NOMO-1 treated with dmso at 0.1 percent for 144 hours (cell line): ENCODE data around the gene S100A9.
"Not testable (repeated sequence)": the region's sequence is repeated elsewhere in the genome, so short reads cannot be mapped to it uniquely, and the experiment has no call there.

Source experiments
- DNase-seq: peaks from one replicate; lab custom pipeline; 2025; ENCODE audit not compliant: unreplicated experiment; lab: John Stamatoyannopoulos, UW

S100A9 gene

DNA sequence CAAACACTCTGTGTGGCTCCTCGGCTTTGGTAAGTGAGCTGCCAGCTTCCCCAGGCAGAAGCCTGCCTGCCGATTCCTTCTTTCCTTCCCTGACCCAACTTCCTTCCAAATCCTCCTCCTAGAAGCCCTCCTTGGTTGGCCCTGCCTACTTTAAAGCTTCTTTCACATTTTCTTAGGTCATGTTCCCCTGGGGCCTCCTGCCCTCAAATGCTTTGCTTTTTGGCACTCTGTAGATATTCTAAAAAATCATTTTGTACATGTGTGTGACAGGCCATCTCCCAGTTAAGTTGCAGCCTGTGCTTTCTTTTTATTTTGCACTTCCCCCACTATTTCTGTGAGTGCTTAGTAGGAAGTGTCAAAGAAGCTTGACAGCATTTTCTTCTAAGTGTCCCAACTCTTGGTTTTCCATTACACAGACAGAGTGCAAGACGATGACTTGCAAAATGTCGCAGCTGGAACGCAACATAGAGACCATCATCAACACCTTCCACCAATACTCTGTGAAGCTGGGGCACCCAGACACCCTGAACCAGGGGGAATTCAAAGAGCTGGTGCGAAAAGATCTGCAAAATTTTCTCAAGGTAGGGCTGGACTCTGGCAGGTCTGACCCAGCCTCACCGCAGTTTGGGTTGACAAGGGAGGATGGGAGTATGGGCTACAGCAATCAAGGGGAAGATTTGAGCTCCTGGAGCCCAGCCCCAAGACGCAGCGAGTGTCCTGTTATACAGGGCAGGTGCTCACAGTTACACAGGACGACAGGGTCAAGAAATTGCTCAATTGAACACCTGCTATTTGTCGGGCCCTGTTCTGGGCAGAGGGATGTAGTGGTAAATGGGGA, at the start of gene S100A9:
Gene S100A9, plus strand, starts transcription at position 2 of the 838 bp plus-strand sequence. Its CDS starts 430 bp downstream, at position 432.
- DNase-seq: no peak

- DNase-seq: no peak
Observed at GRCh38 chr1:153308540-153308939, 49.1 kb upstream of the S100A9 start.

- no peak for DNase-seq
Observed at GRCh38 chr1:153309441-153309840, 48.2 kb upstream of the S100A9 start.

DNA sequence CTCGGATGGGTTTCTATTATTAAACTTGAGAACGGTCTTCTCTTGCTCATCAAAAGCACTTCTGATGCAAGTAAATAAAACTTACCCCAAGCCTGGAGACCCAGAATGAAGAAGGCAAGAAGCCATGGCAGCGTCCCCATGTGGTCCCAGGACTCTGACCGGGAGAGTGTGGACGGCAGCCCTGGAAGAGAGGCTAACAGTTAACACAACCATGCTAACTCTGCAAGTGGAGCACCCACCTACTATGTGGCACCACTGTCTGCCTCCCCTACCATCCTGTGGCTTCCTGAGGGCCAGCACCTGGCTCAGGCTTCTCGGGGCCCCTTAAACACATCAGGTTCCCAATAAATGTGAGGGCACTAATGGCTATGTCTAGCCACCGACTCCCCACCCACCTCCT, 47.1 kb upstream of the S100A9 start:
- no peak for DNase-seq

DNA sequence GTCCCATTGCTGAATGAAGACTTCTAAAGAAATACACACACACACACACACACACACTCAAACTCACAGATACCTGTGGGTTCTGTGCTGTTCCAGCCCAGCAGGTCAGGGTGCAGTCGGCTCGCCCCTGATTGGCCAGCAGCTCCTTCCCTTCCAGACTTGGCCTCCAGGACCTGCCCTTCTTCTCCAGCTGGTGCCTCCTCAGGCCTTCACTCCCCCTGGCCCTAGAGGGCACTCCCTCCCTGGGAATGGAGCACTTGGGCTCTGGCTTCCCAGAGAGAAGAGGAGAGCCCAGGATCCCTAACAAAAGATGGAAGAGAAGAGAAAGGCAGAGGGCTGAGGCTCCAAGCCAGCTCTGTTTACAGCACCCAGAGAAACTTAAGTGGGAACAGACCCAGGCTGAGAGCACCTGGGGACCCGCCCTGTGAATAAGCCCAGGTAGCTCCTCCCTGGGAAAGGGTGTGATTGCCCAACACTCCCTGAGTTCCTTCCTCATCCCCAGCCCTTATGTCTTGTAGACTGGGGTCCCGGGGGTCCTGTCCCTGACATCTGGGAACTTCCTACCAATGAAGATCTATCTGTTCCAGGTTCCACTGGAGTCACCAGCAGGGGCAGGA, 45.0 kb upstream of the S100A9 start, which contains the start of gene PGLYRP3:
Gene PGLYRP3, minus strand, starts transcription at position 383 of the 617 bp plus-strand sequence. CDS start 2,287 bp downstream, outside the sequence.
- DNase-seq: no peak

DNA sequence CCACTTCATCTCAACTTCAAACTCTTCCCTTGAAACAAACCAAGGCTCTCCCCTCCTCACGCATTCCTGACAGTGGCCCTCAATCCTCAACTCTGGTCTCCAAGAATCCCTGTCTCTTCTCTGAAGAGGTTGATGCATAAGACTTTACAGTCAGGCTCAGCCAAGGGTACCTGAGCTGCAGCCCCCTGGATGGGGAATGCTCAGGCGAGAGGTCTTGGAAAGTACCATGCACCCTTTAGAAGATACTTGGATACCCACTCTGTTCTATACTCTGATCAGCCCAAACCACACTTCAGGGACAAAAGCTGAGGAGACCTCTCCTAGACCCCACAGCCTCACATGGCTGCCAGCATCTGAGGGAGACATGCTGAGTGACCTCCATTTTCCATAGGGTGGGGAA, 44.4 kb upstream of the S100A9 start:
- no peak for DNase-seq

DNA sequence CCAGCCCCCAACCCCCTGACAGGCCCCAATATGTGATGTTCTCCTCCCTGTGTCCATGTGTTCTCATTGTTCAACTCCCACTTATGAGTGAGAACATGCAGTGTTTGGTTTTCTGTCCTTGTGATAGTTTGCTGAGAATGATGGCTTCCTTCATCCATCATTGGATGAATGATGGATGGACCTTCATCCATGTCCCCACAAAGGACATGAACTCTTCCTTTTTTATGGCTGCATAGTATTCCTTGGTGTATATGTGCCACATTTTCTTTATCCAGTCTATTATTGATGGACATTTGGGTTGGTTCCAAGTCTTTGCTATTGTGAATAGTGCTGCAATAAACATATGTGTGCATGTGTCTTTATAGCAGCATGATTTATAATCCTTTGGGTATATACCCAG, 43.3 kb upstream of the S100A9 start:
- DNase-seq: not testable (repeated sequence)

DNA sequence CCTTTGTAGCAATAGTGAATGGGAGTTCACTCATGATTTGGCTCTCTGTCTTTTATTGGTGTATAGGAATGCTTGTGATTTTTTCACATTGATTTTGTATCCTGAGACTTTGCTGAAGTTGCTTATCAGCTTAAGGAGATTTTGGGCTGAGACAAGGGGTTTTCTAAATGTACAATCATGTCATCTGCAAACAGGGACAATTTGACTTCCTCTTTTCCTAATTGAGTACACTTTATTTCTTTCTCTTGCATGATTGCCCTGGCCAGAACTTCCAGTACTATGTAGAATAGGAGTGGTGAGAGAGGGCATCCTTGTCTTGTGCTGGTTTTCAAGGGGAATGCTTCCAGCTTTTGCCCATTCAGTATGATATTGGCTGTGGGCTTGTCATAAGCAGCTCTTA, 41.6 kb upstream of the S100A9 start:
- DNase-seq: not testable (repeated sequence)

- DNase-seq: not testable (repeated sequence)
Observed at GRCh38 chr1:153318145-153318544, 39.5 kb upstream of the S100A9 start.

GRCh38 chr1:153322568-153322967, 35.1 kb upstream of the S100A9 start:
- DNase-seq: no peak

GRCh38 chr1:153324912-153325311, 32.7 kb upstream of the S100A9 start:
- DNase-seq: no peak

DNA sequence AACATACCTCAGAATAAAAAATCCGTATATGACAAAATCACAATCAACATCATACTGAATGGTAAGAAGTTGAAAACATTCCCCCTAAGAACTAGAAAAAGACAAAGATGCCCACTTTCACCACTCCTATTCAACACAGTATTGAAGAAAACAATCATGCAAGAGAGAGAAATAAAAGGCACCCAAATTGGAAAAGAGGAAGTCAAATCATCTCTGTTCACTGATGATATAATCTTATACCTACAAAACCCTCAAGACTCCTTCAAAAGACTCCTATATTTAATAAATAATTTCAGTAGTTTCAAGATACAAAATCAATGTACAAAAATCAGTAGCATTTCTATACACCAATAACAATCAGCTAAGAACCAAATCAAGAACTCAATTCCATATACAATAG, 23.8 kb upstream of the S100A9 start:
- DNase-seq: no peak

DNA sequence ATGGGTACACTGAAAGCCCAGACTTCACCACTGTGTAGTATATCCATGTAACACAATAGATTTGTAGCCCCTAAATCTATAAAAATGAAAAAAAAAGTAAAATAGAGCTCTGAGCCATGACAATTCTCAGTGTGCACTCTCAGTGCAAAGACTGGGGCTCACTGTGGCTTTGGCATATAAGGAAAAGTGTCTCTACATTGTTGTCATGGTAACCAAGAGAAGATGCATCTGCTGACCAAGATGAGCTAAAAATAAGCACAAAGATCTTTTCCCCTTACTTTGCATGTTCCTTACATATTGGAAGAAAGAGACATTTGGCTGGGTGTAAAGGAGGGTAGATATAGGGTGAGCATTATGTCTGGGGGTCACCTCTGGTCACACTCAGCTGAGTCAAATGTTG, 21.0 kb upstream of the S100A9 start:
- no peak for DNase-seq

GRCh38 chr1:153337980-153338853, 19.4 kb upstream of the S100A9 start:
- no peak for DNase-seq

DNA sequence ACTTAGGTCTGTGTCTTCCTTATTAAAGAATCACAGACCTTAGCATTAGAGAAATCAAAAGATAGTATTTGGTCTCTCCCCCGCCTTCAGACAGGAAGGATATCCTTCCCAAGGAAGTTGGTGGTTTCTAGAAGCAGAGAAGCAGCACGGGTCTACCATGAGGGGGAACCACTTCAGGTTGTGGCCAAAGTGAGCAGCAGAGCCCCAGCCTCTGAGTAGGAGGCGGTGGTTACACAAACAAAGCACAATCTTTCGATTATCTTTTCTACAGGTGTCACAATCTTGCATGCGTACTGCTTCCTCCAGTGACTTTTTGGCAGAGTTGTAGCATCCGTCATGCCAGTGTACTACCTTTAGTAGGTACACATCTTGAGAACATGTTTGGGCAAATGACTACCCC, 17.9 kb upstream of the S100A9 start:
- no peak for DNase-seq

DNA sequence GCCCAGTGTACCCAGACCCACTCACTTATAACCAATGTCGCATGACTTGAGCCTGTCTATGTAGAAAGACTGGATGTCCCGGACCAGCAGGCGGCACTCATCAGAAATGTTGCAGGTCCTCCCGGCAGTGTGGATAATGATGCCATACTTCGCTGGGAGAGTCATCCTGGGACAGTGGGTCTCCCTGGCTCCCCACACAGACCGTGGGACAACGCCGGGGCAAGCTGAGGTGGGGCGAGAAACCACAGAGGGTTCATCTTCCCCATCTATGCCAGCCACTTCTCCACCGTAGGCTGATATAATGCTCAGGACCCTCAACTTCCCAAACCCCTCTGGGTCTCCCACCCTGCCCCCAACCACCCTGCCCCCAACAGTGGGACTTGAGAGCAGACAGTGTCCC, 17.3 kb upstream of the S100A9 start:
- DNase-seq: no peak

DNA sequence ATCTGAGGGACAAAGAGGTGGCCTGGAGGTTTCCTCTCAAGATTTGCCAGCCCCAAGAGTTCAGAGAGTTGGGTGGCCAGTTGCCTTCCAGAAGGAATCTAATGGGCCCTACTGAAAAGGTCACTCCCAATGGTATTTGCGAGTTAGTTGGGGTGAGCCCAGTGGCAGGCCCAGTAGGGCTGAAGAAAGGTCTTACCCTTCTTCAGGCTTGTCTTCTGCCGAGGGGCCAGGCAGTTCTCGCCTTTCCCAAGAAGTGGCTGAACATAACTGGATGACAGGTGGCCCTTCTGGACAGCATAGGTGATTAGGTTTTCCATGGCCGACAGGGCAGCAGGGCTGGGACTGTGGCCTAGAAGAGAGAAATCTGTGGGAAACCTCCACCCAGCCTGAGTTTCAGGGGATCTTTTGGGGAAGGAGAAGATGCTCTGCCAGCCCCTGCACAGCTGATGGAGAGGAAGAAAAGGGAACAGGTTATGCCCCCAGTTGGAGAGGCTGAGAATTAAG, 16.2 kb upstream of the S100A9 start:
- no peak for DNase-seq

- no peak for DNase-seq
Observed at GRCh38 chr1:153342178-153342577, 15.5 kb upstream of the S100A9 start.

GRCh38 chr1:153343040-153343681, 14.5 kb upstream of the S100A9 start:
- DNase-seq: no peak

DNA sequence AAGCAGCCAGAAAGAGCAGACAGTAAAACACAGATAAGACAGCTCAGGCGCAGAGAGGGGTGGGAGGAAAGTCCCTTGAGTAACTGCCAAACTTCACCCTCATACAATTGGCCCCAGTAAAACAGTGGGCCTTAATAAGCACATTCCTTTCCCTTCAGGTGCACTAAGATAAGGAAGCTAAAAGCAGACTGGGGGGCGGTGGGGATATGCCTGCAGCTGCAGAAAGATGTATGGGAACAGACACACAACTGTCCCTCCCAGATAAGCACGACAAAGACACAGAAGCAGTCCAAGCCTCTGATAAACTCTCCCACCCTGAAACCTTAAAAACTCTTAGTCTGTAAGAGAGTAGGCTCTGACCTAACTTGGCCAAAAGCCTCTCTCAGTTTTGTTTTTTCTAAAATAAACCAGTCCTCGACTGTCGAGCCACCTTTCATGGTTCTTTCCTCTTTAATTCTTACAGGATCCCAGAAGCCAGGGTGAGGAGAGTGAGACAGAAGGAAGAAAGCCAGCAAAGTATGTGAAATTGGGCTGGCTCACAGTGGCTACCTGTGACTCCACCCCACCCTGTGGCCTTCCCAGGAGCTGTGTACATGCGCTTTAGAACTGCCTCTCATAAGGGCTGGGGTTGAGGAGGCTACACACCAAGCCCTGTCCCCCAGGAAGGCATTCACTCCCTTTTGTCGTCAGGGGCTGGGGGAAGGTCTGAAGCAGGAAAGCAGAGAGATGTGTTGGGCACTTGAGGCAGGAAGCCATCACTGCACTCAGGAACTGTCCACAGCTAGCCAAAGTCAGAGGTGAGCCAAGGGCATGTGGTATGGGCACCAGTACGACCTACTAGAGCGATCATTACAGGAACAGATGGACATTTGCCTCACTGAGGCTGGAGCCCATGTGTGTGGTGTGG, 13.6 kb upstream of the S100A9 start:
- no peak for DNase-seq
